ENCODE measurements around the gene SNAPC4.

- TF ChIP-seq GATA2 (IDR thresholded peaks at IDR 0.05; ENCODE audit: low read depth, low read length) (no peak), GATA3 (IDR thresholded peaks at IDR 0.05; ENCODE audit: low read depth, low read length) (no peak)
These were observed 22.4 kb downstream of the SNAPC4 start for GRCh38 chr9:136377341-136378169.
